K562 (cell line): Measurements from ENCODE around the gene NADK. TPM values are rescaled to one million over a fixed set of nuclear protein-coding genes. Genes with fewer than 3 reads are reported as not detected.
A peak's percentile ranks its signal among the peaks of the same experiment; 100 is the strongest.

Experiments used
- ATAC-seq: fragments of 200-7000 bp; cut with Tn5 transposase; 3 replicates; pipeline ENCODE4 v1.9.1; 2020; ENCODE audit warnings: moderate library complexity
- BruUV-seq: library from RNA; stranded (reverse); fragments of 400-500 nt; replicated peaks from 2 replicates; lab custom pipeline; 2021; lab: Mats Ljungman, UMichigan
- CTCF ChIA-PET: fragments of 300-600 bp; formaldehyde crosslinking; extraction: SDS; loops from one replicate; lab custom pipeline; 2021; ENCODE audit warnings: low intra/inter-chr PET ratio; lab: Yijun Ruan, JAX
- POLR2A ChIA-PET: fragments of 300-600, 350-650 bp; sonication (Branson Sonifier 250); formaldehyde crosslinking; extraction: SDS; loops from one replicate; lab custom pipeline; 2021; ENCODE audit warnings: antibody characterized with exemption, inconsistent platforms; lab: Yijun Ruan, JAX
- DNase-seq, 4 experiments: peaks; one replicate each; pipeline versions ENCODE4 v3.0.0 to v3.0.0-alpha.2; 2011 to 2018; ENCODE audit warnings: low spot score in 3 of 4, mixed read lengths in 3 of 4; ENCODE audit errors: extremely low read depth in 1 of 4
- FAIRE-seq: peaks from 2 replicates; lab custom pipeline; 2011; peaks lifted over from hg19 to GRCh38; lab: Jason Lieb, UNC
- H2AFZ ChIP-seq: 2 replicates; pipeline ENCODE4 v1.6.0; 2011; ENCODE audit warnings: low read depth, low read length, control low read depth, inconsistent platforms
- H3K27ac ChIP-seq: fragments of 200-600 bp; 3 replicates; pipeline ENCODE4 v1.8.0; 2011; ENCODE audit warnings: low read depth, mild to moderate bottlenecking, control low read depth, inconsistent platforms, low read length, moderate library complexity, mixed read lengths; ENCODE audit errors: extremely low read depth
- H3K27me3 ChIP-seq, 2 experiments: fragments of 300-600 bp in 1 of 2; 2 replicates in 1 of 2; 3 replicates in 1 of 2; pipeline versions ENCODE4 v1.6.0 to v1.8.0; 2011; ENCODE audit warnings: inconsistent platforms in 2 of 2, low read length in 2 of 2, mild to moderate bottlenecking in 1 of 2, mixed read lengths in 1 of 2, moderate library complexity in 1 of 2; ENCODE audit not compliant: control insufficient read depth in 2 of 2, insufficient read depth in 2 of 2
- H3K36me3 ChIP-seq: fragments of 300-600 bp; 3 replicates; pipeline ENCODE4 v1.8.0; 2011; ENCODE audit warnings: mild to moderate bottlenecking, low read length, inconsistent platforms; ENCODE audit not compliant: control insufficient read depth, insufficient read depth
- H3K4me1 ChIP-seq, 2 experiments: fragments of 200-600 bp in 1 of 2; replicated peaks in 1 of 2; 2 replicates in 1 of 2; 3 replicates in 1 of 2; pipeline versions ENCODE4 v1.5.1 to v1.8.0; 2011; ENCODE audit warnings: inconsistent platforms in 2 of 2, low read length in 2 of 2, mild to moderate bottlenecking in 1 of 2, mixed read lengths in 1 of 2, moderate library complexity in 1 of 2; ENCODE audit not compliant: control insufficient read depth in 2 of 2, insufficient read depth in 2 of 2
- H3K4me2 ChIP-seq: 2 replicates; pipeline ENCODE4 v1.6.1; 2011; ENCODE audit warnings: low read length, control low read depth, inconsistent platforms, mixed read lengths; ENCODE audit not compliant: insufficient read depth
- H3K4me3 ChIP-seq: fragments of 200-600 bp; sonication (generic), shearing (Covaris generic); 2 replicates; pipeline ENCODE4 v1.5.1; 2016; ENCODE audit warnings: control low read depth, inconsistent platforms
- H3K79me2 ChIP-seq: fragments of 200-600 bp; 3 replicates; pipeline ENCODE4 v1.8.0; 2011; ENCODE audit warnings: low read length, inconsistent platforms; ENCODE audit not compliant: control insufficient read depth, insufficient read depth
- H3K9ac ChIP-seq, 2 experiments: 2 replicates each; pipeline versions ENCODE4 v1.6.0 to v1.6.1; 2011; ENCODE audit warnings: low read depth in 2 of 2, low read length in 2 of 2, control low read depth in 1 of 2, inconsistent platforms in 1 of 2, mild to moderate bottlenecking in 1 of 2, mixed read lengths in 1 of 2; ENCODE audit not compliant: insufficient read depth in 1 of 2
- H3K9me1 ChIP-seq: one replicate; pipeline ENCODE4 v1.6.0; 2011; ENCODE audit warnings: inconsistent platforms, mild to moderate bottlenecking, low read length, moderate library complexity; ENCODE audit not compliant: control insufficient read depth, insufficient read depth
- H3K9me3 ChIP-seq: replicated peaks from 2 replicates; pipeline ENCODE4 v1.5.1; 2011; ENCODE audit warnings: low read depth, low read length, inconsistent platforms; ENCODE audit not compliant: control insufficient read depth, insufficient read depth
- H4K20me1 ChIP-seq: replicated peaks from 2 replicates; pipeline ENCODE4 v1.6.1; 2011; ENCODE audit warnings: low read length, inconsistent platforms, mixed read lengths; ENCODE audit not compliant: control insufficient read depth, insufficient read depth
- C11orf30 ChIP-seq: fragments of 450-650 bp; IDR thresholded peaks from 2 replicates; pipeline ENCODE4 v1.6.1; 2016; ENCODE audit warnings: low read depth, mild to moderate bottlenecking
- CBX8 ChIP-seq: fragments of 200-600 bp; sonication (generic); IDR thresholded peaks from 2 replicates; pipeline ENCODE4 v1.6.1; 2012; ENCODE audit warnings: borderline replicate concordance, mixed run types, low read depth, mild to moderate bottlenecking, moderate library complexity, mixed read lengths, low read length, control low read depth, inconsistent platforms; ENCODE audit not compliant: poor library complexity, severe bottlenecking; ENCODE audit errors: extremely low read depth
- MAFF ChIP-seq: IDR thresholded peaks from 2 replicates; pipeline ENCODE4 v1.6.1; 2012; ENCODE audit warnings: low read length, improper control_type of control experiment
- MAFG ChIP-seq: fragments of 450-650 bp; conservative IDR thresholded peaks from 2 replicates; pipeline ENCODE4 v1.6.1; 2016; ENCODE audit warnings: missing genetic modification characterization, missing compliant biosample characterization
- MAFK ChIP-seq: IDR thresholded peaks from 2 replicates; pipeline ENCODE4 v1.6.1; 2011; ENCODE audit warnings: low read length, improper control_type of control experiment
- NFE2 ChIP-seq: IDR thresholded peaks from 2 replicates; pipeline ENCODE4 v1.6.1; 2014; ENCODE audit warnings: antibody characterized with exemption, low read depth
- NFE2L1 ChIP-seq: fragments of 450-650 bp; IDR thresholded peaks from 2 replicates; pipeline ENCODE4 v1.6.1; 2016; ENCODE audit warnings: missing genetic modification characterization, low read depth, mild to moderate bottlenecking, missing compliant biosample characterization, moderate library complexity, borderline replicate concordance
- PBX2 ChIP-seq, 2 experiments: IDR thresholded peaks in 1 of 2; conservative IDR thresholded peaks in 1 of 2; 2 replicates each; pipeline ENCODE4 v1.6.1; 2016; ENCODE audit warnings: low read depth in 2 of 2, mild to moderate bottlenecking in 1 of 2, missing compliant biosample characterization in 1 of 2, missing genetic modification characterization in 1 of 2, moderate library complexity in 1 of 2
- SNIP1 ChIP-seq: fragments of 450-650 bp; IDR thresholded peaks from 2 replicates; pipeline ENCODE4 v1.7.1; 2017; ENCODE audit warnings: low read depth, mild to moderate bottlenecking
- ZNF316 ChIP-seq: fragments of 450-650 bp; IDR thresholded peaks from 2 replicates; pipeline ENCODE4 v1.6.1; 2016
- WGBS: fragments of 100-300 bp; shearing (Covaris generic); methylation state at CpG from one replicate; pipeline ENCODE4 v1.1.6; 2016; ENCODE audit warnings: low coverage, mixed read lengths; ENCODE audit not compliant: insufficient coverage; ENCODE audit errors: missing lambda C conversion rate; 5-methylcytosine and 5-hydroxymethylcytosine counted together
- in situ Hi-C: fragments of 300-500 bp; cut with MboI; formaldehyde crosslinking; loops from 4 replicates; pipeline ENCODE4 v1.15.0; 2018; ENCODE audit warnings: inconsistent platforms, mixed read lengths
- intact Hi-C: fragments of 100-400 bp; cut with micrococcal nuclease; formaldehyde crosslinking; loops from 2 replicates; pipeline ENCODE4 v1.14.2; 2022
- polyA plus RNA-seq, 8 experiments: library from polyadenylated mRNA; depleted of rRNA in 4 of 8; stranded (reverse) in 5 of 8; unstranded in 3 of 8; fragments of >200 nt; fragmentation: Nextera tagmentation in 2 of 8; fragmentation: Illumina TruSeq in 1 of 8; extraction: Ambion mirVana in 2 of 8; extraction: Trizol in 1 of 8; gene quantifications; 2 replicates each; pipeline versions ENCODE4 v1.2.1 to v1.2.3, GENCODE V29; 2011 to 2014; ENCODE audit warnings: inconsistent platforms in 1 of 8, missing spikeins in 1 of 8
- total RNA-seq, 7 experiments: library from RNA; depleted of rRNA in 6 of 7; stranded (reverse); fragments of >200 nt in 6 of 7; fragmentation: Illumina TruSeq in 2 of 7; extraction: Trizol in 2 of 7; gene quantifications; 2 replicates each; pipeline versions ENCODE4 v1.2.1 to v1.2.3, GENCODE V29; 2011 to 2021; ENCODE audit warnings: low replicate concordance in 1 of 7
- TF ChIP-seq, protein P1 (sequence below): fragments of 250-450 bp; sonication (Bioruptor Pico); IDR thresholded peaks from 2 replicates; pipeline ENCODE4 v1.4.0; 2020; ENCODE audit warnings: borderline replicate concordance

The NADK gene
- total and polyA plus RNA-seq, 9 of the 15 experiments (the other 6 are each of a cell fraction or from before 2014, with no cell fraction given): 1.5 to 135 (median 75.1) TPM

GRCh38 chr1:1819762-1820161, 41.5 kb upstream of the NADK start (continued):
- TF ChIP-seq PBX2 (CRISPR knock-in tag; IDR thresholded peaks at IDR 0.05; ENCODE audit: low read depth): no peak
- no peak for TF ChIP-seq PBX2 (tag; conservative IDR thresholded peaks at IDR 0.05; ENCODE audit: low read depth)
- TF ChIP-seq SNIP1: no peak

DNA sequence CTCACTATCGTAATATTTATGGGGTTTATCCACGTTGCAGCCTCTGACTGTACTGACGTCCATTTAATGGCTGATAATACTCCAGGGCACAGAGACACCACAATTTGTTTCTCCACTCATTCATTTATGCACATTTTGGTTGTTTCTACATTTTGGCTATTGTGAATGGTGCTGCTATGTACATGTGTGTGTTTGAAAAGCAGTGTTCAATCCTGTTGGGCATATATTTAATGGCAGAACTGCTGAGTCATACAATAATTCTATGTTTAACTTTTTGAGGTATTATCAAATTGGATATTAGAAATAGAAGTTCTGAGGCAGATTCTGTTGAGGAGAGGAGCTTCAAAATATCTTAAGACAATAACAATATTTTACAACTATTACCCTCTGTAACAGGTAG, 39.0 kb upstream of the NADK start:
- intact Hi-C loops (no loop called here), in situ Hi-C loops (no loop called here)
- ChIA-PET CTCF (no interaction called here), POLR2A (no interaction called here)
- H3K27me3 ChIP-seq: no peaks in the 10 kb centered on the region
- H3K9me1 ChIP-seq: no peaks in the 10 kb centered on the region
- H2AFZ ChIP-seq: no peak overlapping the region
- no peak for DNase-seq
- no peak for ATAC-seq
- H3K9me3 ChIP-seq: no peaks in the 10 kb centered on the region
- no peak for FAIRE-seq
- no peak overlapping the region for H3K4me3 ChIP-seq
- WGBS: 95% methylated on average over 3 of the region's 3 CpGs
- H4K20me1 ChIP-seq: no peaks in the 10 kb centered on the region
- peaks cover 72% of the 10 kb centered on the region for H3K36me3 ChIP-seq
- H3K9ac ChIP-seq: no peak overlapping the region
- no peak overlapping the region for H3K4me2 ChIP-seq
- H3K4me1 ChIP-seq: 0 out of 5 replicates have a peak, but pooled peaks cover 0 to 2% of the 10 kb centered on the region in 2 experiments
- TF ChIP-seq C11orf30 (peak; percentile 83), MAFK (peak; percentile 83), CBX8 (no peak), ZNF316 (peak; percentile 92), NFE2 (peak; percentile 56; the same call in 1 of the 2 replicates), MAFG (tag) (peak; percentile 85), MAFF (peak; percentile 89), NFE2L1 (tag) (peak; percentile 61; the same call in 1 of the 2 replicates)
- TF ChIP-seq, protein P1, sequence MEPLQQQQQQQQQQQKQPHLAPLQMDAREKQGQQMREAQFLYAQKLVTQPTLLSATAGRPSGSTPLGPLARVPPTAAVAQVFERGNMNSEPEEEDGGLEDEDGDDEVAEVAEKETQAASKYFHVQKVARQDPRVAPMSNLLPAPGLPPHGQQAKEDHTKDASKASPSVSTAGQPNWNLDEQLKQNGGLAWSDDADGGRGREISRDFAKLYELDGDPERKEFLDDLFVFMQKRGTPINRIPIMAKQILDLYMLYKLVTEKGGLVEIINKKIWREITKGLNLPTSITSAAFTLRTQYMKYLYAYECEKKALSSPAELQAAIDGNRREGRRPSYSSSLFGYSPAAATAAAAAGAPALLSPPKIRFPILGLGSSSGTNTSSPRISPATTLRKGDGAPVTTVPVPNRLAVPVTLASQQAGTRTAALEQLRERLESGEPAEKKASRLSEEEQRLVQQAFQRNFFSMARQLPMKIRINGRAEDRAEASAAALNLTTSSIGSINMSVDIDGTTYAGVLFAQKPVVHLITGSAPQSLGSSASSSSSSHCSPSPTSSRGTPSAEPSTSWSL (CRISPR knock-in tag): no peak
- BruUV-seq: no TSS peak
- H3K79me2 ChIP-seq: 0 out of 3 replicates have a peak, but pooled peaks cover 2% of the 10 kb centered on the region
- H3K27ac ChIP-seq: no peak overlapping the region
